Measurements from ENCODE around the gene SYNJ2. TPM values are rescaled to one million over a fixed set of nuclear protein-coding genes. Genes with fewer than 3 reads are reported as not detected.

The SYNJ2 gene
- total and polyA plus RNA-seq, 7 experiments from 2014 or later: 12.0 to 36.6 (median 22.5) TPM

GRCh38 chr6:158043586-158044524 is 62.2 kb downstream of the SYNJ2 start:
- no peak for DNase-seq
- H3K4me3 Mint-ChIP-seq: peak overlapping the region in 1 of 10 donors; percentile 44
- Histone ChIP-seq H3K36me3 (ENCODE audit: control insufficient read depth in 2 of 3, insufficient read depth in 3 of 3, low read length in 3 of 3) (peaks cover 0 to 29% (median 4%) of the 10 kb centered on the region in 3 experiments), H3K4me3 (ENCODE audit: low read length) (no peak overlapping the region), H3K27me3 (ENCODE audit: control insufficient read depth in 2 of 2, insufficient read depth in 2 of 2, low read length in 2 of 2) (no peaks in the 10 kb centered on the region), H3K27ac (ENCODE audit: low read depth, low read length) (no peak overlapping the region), H3K9me3 (ENCODE audit: control insufficient read depth in 2 of 3, low read length in 3 of 3) (no peaks in the 10 kb centered on the region), H3K4me1 (ENCODE audit: control insufficient read depth in 2 of 2, insufficient read depth in 2 of 2, low read length in 2 of 2) (peaks cover 0 to 26% of the 10 kb centered on the region in 2 donors)
- H3K36me3 Mint-ChIP-seq: peaks cover 6 to 49% (median 24%) of the 10 kb centered on the region in 5 donors
- no peak for ATAC-seq
- ChIA-PET POLR2A (interaction anchor here (1.4 kb wide), 1 partner anchor 17 kb away, joined by 3 read pairs; no protein-coding TSS in a partner anchor), CTCF (no interaction called here)
- intact Hi-C loops (cut with micrococcal nuclease): no loop called here
- H3K27me3 Mint-ChIP-seq: no peaks in the 10 kb centered on the region
- H3K9me3 Mint-ChIP-seq: no peaks in the 10 kb centered on the region
- H3K4me1 Mint-ChIP-seq: peaks cover 27 to 59% (median 45%) of the 10 kb centered on the region in 7 donors
- peak overlapping the region in 3 of 9 donors; percentile 41 to 86 (median 62) for H3K27ac Mint-ChIP-seq

GRCh38 chr6:158044525-158044888 is 62.8 kb downstream of the SYNJ2 start:
- DNase-seq: no peak
- peak overlapping the region in 1 of 9 donors; percentile 55 for H3K27ac Mint-ChIP-seq
- Histone ChIP-seq H3K27me3 (ENCODE audit: control insufficient read depth in 2 of 2, insufficient read depth in 2 of 2, low read length in 2 of 2) (no peaks in the 10 kb centered on the region), H3K4me3 (ENCODE audit: low read length) (no peak overlapping the region), H3K27ac (ENCODE audit: low read depth, low read length) (no peak overlapping the region), H3K9me3 (ENCODE audit: control insufficient read depth in 2 of 3, low read length in 3 of 3) (no peaks in the 10 kb centered on the region), H3K4me1 (ENCODE audit: control insufficient read depth in 2 of 2, insufficient read depth in 2 of 2, low read length in 2 of 2) (peaks cover 0 to 23% of the 10 kb centered on the region in 2 donors), H3K36me3 (ENCODE audit: control insufficient read depth in 2 of 3, insufficient read depth in 3 of 3, low read length in 3 of 3) (peaks cover 0 to 31% (median 4%) of the 10 kb centered on the region in 3 experiments)
- no peaks in the 10 kb centered on the region for H3K27me3 Mint-ChIP-seq
- ChIA-PET CTCF (no interaction called here), POLR2A (interaction anchor here (1.4 to 1.5 kb wide), 2 partner anchors 13 to 18 kb away, joined by 3 to 4 read pairs; no protein-coding TSS in a partner anchor)
- intact Hi-C loops (cut with micrococcal nuclease): no loop called here
- no peaks in the 10 kb centered on the region for H3K9me3 Mint-ChIP-seq
- H3K4me3 Mint-ChIP-seq: peak overlapping the region in 1 of 10 donors; percentile 16
- H3K36me3 Mint-ChIP-seq: peaks cover 6 to 49% (median 24%) of the 10 kb centered on the region in 5 donors
- no peak for ATAC-seq
- peaks cover 22 to 54% (median 41%) of the 10 kb centered on the region in 7 donors for H3K4me1 Mint-ChIP-seq

- no peaks in the 10 kb centered on the region for H3K9me3 ChIP-seq (ENCODE audit: control insufficient read depth in 2 of 3, low read length in 3 of 3)
- DNase-seq: peak in 4 of 9 donors; percentile 7 to 43 (median 24)
- POLR2A ChIA-PET: interaction anchor here (0.7 to 2.1 kb wide), 6 partner anchors 11 to 222 kb away, joined by 3 to 5 read pairs (median 3); no protein-coding TSS in a partner anchor
- no peak overlapping the region for H3K27ac ChIP-seq (ENCODE audit: low read depth, low read length)
- peaks cover 0 to 49% (median 0%) of the 10 kb centered on the region in 3 experiments for H3K36me3 ChIP-seq (ENCODE audit: control insufficient read depth in 2 of 3, insufficient read depth in 3 of 3, low read length in 3 of 3)
- Mint-ChIP-seq H3K4me1 (peaks cover 22 to 34% (median 30%) of the 10 kb centered on the region in 7 donors), H3K27ac (peak overlapping the region; percentile 74 to 91 (median 81)), H3K27me3 (no peaks in the 10 kb centered on the region), H3K36me3 (peaks cover 6 to 52% (median 21%) of the 10 kb centered on the region in 5 donors), H3K4me3 (peak overlapping the region; percentile 27 to 84 (median 69)), H3K9me3 (no peaks in the 10 kb centered on the region)
- intact Hi-C loops (cut with micrococcal nuclease): loop anchor here in 1 of 2 donors (1.0 kb wide), 1 partner anchor 20 kb away; no protein-coding TSS in a partner anchor
- H3K4me1 ChIP-seq (ENCODE audit: control insufficient read depth in 2 of 2, insufficient read depth in 2 of 2, low read length in 2 of 2): peaks cover 0 to 22% of the 10 kb centered on the region in 2 donors
- no peak overlapping the region for H3K4me3 ChIP-seq (ENCODE audit: low read length)
- ATAC-seq: peak; percentile 45
- H3K27me3 ChIP-seq (ENCODE audit: control insufficient read depth in 2 of 2, insufficient read depth in 2 of 2, low read length in 2 of 2): no peaks in the 10 kb centered on the region
- CTCF ChIA-PET: interaction anchor here (0.6 to 4.4 kb wide), 4 partner anchors 11 to 194 kb away, joined by 3 to 26 read pairs (median 4); no protein-coding TSS in a partner anchor
Observed at GRCh38 chr6:158046201-158047126, 64.8 kb downstream of the SYNJ2 start.

- H3K27me3 Mint-ChIP-seq: no peaks in the 10 kb centered on the region
- H3K4me1 Mint-ChIP-seq: peaks cover 22 to 32% (median 30%) of the 10 kb centered on the region in 7 donors
- no peaks in the 10 kb centered on the region for H3K27me3 ChIP-seq (ENCODE audit: control insufficient read depth in 2 of 2, insufficient read depth in 2 of 2, low read length in 2 of 2)
- ChIA-PET CTCF (interaction anchor here (1.3 to 4.4 kb wide), 2 partner anchors 10 to 21 kb away, joined by 4 to 26 read pairs; no protein-coding TSS in a partner anchor), POLR2A (interaction anchor here (0.6 to 2.1 kb wide), 7 partner anchors 11 to 154 kb away, joined by 3 to 7 read pairs (median 3); no protein-coding TSS in a partner anchor)
- no peaks in the 10 kb centered on the region for H3K9me3 Mint-ChIP-seq
- peak; percentile 23 for ATAC-seq
- DNase-seq: peak in 6 of 9 donors; percentile 21 to 70 (median 35)
- H3K36me3 ChIP-seq (ENCODE audit: control insufficient read depth in 2 of 3, insufficient read depth in 3 of 3, low read length in 3 of 3): peaks cover 0 to 43% (median 0%) of the 10 kb centered on the region in 3 experiments
- peak overlapping the region; percentile 27 to 84 (median 69) for H3K4me3 Mint-ChIP-seq
- H3K27ac Mint-ChIP-seq: peak overlapping the region; percentile 59 to 91 (median 81)
- H3K27ac ChIP-seq (ENCODE audit: low read depth, low read length): no peak overlapping the region
- no peaks in the 10 kb centered on the region for H3K9me3 ChIP-seq (ENCODE audit: control insufficient read depth in 2 of 3, low read length in 3 of 3)
- H3K36me3 Mint-ChIP-seq: peaks cover 6 to 53% (median 21%) of the 10 kb centered on the region in 5 donors
- H3K4me3 ChIP-seq (ENCODE audit: low read length): no peak overlapping the region
- intact Hi-C loops (cut with micrococcal nuclease): no loop called here
- peaks cover 0 to 22% of the 10 kb centered on the region in 2 donors for H3K4me1 ChIP-seq (ENCODE audit: control insufficient read depth in 2 of 2, insufficient read depth in 2 of 2, low read length in 2 of 2)
Observed at GRCh38 chr6:158047127-158047518, 65.5 kb downstream of the SYNJ2 start.

GRCh38 chr6:158047563-158048323 is 66.1 kb downstream of the SYNJ2 start:
- Mint-ChIP-seq H3K27me3 (no peaks in the 10 kb centered on the region), H3K4me1 (peaks cover 22 to 32% (median 30%) of the 10 kb centered on the region in 7 donors), H3K4me3 (peak overlapping the region in 2 of 10 donors; percentile 71 to 84), H3K36me3 (peaks cover 6 to 53% (median 26%) of the 10 kb centered on the region in 5 donors), H3K9me3 (no peaks in the 10 kb centered on the region), H3K27ac (peak overlapping the region; percentile 19 to 91 (median 81))
- CTCF ChIA-PET: interaction anchor here (0.8 to 4.4 kb wide), 3 partner anchors 21 to 24 kb away, joined by 3 to 26 read pairs (median 3); no protein-coding TSS in a partner anchor
- intact Hi-C loops (cut with micrococcal nuclease): no loop called here
- no peak overlapping the region for H3K27ac ChIP-seq (ENCODE audit: low read depth, low read length)
- ATAC-seq: no peak
- H3K36me3 ChIP-seq (ENCODE audit: control insufficient read depth in 2 of 3, insufficient read depth in 3 of 3, low read length in 3 of 3): peaks cover 0 to 43% (median 0%) of the 10 kb centered on the region in 3 experiments
- H3K4me1 ChIP-seq (ENCODE audit: control insufficient read depth in 2 of 2, insufficient read depth in 2 of 2, low read length in 2 of 2): peaks cover 0 to 22% of the 10 kb centered on the region in 2 donors
- POLR2A ChIA-PET: interaction anchor here (0.6 to 2.3 kb wide), 7 partner anchors 10 to 155 kb away, joined by 3 to 9 read pairs (median 4); no protein-coding TSS in a partner anchor
- H3K27me3 ChIP-seq (ENCODE audit: control insufficient read depth in 2 of 2, insufficient read depth in 2 of 2, low read length in 2 of 2): no peaks in the 10 kb centered on the region
- no peaks in the 10 kb centered on the region for H3K9me3 ChIP-seq (ENCODE audit: control insufficient read depth in 2 of 3, low read length in 3 of 3)
- no peak overlapping the region for H3K4me3 ChIP-seq (ENCODE audit: low read length)
- no peak for DNase-seq
